Putamen (tissue), 1 donor: ENCODE measurements around the gene ATG9A.

ENCODE experiments used
- DNase-seq: peaks from one replicate; pipeline ENCODE4 v3.0.0-alpha.2; 2016; ENCODE audit warnings: low spot score

The ATG9A gene

DNA sequence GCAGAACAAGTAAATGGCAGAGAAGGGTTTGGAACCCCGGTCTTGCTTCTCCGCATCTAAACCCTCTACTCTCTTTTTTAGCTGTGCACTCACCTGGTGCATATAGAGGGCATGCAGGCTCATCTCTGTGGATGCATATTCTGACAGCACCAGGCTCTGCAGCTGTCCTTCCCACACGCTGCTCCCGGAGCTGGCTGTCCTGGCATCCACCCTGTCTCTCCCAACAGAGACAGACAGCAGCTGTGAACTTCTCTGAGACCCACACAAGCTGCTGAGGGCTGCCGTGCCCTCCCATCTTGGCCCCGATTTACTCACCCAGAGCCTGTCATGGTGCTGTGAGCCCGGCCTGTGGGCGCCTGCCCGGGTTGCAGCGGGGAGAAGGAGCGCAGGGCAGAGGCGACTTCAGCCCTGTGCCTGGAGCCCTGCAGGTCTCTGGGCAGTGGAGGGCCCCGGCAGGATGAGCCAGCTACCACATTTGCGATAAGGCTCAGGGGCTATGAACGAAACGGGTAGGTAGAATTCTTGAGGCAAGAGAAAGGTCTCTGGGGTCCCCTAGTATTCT, 7.4 kb downstream of the ATG9A start:
- DNase-seq = no peak

DNA sequence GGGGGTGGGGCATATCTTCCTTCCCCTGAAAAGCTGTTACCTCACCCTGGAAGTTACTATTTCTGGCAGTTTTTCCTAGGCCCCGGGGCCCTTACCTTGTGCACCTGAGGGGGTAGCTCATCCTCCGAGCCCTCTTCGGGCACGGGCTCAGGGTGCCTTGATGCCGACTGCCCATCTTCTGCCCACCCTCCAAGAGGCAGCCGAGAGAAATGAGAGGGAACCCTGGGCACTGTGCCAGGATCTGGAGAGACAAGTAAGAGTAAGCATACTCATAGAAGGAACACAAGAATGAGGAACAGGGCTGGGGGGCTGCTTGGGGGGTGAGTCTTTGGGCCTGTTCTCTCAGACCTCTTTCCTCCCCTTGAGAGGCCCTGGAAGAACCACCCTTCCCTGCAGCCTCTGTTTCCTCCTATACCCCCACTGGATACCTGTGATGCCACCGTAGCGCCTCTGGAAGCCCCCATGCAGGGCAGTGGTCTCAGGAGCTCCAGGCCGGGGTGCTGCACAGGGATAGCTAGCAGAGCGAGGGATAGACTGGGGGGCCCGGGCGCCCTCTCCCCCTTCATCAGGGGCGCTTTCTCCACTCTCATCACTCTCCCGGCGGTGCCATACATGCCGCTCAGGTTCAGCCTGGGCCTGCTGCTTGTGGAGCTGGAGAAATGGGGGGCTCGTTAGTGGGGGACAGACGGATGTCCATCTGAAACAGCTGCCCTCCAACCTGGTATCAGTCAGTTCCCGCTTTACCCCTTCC, 8.6 kb downstream of the ATG9A start:
- DNase-seq = no peak

DNA sequence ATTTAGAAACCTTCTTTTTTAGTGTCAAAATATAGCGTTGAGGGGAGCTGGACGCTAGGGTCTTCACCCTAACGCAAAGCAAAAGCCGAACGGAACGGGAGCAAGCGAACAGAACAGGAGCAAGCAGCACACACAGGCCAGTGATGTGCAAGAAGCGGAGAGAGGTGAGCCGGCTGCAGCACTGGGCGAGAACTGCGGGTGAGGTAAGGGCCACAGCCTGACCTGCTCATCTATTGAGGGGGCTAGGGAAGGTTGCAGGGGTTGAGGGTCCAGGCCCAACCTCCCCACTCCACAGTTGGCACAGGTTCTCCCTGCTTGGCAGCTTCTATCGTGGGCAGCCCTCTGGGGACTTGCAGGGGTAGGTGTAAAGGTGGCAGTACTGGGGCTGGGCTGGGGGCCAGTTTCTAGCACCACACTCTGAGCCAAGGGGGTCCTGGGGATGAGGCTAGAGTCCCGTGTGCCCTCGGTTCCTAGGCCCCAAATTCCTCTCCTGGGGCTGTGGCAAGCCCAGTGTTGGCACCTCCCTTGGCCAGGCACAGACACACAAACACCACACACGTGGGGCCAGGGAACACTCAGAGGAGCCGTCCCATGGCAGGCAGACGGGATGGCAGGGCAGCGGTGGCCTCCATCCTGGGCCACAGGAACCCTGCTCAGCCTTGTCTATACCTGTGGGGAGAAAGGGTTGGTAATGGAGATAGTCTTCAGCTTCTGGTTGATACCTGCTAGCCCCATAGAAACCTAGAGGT, 9.5 kb downstream of the ATG9A start:
- DNase-seq = no peak

DNA sequence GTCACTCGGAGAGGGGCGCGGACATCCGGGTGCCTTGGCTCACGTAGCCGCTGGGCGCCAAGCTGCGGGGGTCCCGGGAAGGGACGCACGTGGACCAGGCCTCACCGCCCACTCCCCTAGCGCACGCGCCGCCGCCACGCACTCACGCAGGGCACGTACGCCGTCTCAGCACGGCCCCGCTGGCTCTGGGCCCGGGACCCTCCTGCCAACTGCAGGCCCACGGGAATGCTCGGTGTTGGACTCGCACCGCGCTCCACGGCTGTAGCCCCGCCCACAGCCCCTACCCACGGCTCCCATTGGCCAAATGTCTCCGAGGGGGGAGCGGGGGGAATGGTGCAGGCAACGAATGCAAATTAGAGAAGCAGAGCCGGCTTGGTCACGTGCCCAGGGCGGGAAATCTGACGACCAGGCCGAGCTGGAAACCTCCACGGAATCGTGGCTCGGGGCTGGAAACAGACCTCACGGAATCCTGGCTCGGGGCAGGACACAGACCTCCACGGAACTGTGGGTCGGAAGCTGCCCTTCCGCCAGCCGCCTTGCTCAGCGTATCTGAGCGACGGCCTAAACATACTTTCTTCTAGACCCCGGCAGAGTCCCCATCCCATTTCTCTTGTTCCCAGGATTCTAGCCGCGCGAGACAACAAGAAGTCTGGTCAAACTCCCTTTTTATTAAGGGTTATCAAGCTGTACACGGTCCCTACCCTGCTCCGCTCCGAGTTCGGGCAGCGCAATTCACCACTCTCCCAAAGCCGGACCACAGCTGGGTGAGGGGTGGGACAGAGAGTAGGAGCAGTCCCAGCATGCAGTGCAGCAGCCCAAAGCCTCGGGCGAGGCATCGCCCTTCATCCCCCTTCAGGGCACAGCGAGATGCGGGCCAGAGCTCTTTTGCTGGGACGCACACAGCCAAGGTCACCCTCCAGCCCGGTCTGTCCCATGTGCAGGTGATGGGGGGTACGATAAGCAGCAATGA, 10.4 kb downstream of the ATG9A start, which contains the start of gene ABCB6:
TSS of gene ABCB6 (minus strand) at position 227 of the 970 bp plus-strand sequence. CDS start 285 bp downstream, outside the sequence.
- DNase-seq = peak; percentile 96

DNA sequence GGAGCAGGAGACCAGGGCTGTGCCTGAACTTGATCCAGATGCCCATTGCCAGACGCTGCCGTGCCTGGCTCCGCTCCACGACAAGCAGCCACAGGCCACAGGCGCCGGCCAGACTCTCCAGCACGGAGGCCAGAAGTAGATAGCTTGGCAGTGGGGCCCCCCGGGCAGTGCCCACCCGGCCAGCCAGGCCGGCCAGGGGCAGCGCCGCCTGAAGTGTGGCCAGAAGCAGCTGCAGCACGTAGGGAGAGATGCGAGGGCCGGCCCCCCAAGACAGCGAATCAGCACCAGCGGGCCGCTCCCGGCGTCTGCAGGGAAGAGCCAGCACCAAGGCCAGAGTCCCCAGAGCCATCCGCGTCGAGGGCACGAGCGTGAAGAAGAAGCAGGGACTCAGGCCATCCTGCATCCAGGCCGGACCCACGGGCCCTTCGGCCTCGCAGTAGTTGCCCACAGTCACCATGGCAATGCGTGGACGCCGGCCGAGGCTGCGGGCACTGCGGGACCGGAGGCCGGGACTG, 11.2 kb downstream of the ATG9A start:
- peak; percentile 55 for DNase-seq

DNA sequence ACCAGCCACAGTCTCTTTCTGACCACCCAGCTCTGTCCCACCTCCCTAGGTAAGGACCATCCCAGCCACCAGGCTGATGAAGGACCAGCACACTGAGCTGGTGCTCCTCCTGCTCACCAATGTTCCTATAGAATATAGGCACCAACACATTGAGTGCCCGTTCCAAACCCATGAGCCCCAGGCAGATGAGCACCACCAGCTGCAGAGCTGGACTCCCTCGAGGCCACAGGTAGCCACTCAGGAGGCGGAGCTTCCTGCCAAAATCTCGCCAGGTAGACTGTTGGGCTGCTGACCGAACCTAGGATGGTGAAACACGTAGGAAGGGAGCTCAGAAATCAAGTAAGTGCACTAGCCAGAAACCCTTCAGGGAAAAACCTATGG, 12.9 kb downstream of the ATG9A start:
- DNase-seq = no peak

DNA sequence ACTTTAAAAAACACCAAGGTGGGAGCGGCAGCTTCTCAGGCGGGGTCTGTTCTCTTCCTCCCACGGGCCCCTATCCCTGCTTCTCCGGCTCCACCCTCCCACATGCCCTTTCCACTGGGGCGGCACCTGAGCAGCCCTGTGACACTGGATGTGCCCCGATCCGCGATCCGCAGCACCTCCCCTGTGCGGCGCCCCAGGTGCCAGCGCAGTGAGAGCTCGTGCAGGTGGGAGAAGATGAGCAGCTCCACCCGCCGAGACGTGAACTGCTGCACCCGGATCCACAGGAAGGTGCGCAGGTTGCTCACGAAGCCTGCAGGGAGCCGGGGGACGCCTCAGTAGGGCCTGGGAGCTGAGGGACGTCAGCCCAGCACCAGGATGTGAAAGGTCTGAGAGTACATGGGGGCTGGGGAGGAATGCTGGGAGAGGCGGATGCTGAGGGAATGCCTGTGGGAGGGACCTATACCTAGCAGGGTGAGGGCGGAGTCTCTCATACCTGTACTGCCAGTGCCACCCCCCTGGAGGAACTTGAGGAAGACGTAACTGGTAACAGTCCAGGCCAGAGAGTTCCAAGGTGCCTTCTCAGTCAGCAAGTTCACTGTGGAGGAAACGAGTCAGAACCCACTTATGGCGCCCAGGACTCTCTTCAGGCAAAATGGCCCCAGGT, 13.4 kb downstream of the ATG9A start:
- DNase-seq = no peak

DNA sequence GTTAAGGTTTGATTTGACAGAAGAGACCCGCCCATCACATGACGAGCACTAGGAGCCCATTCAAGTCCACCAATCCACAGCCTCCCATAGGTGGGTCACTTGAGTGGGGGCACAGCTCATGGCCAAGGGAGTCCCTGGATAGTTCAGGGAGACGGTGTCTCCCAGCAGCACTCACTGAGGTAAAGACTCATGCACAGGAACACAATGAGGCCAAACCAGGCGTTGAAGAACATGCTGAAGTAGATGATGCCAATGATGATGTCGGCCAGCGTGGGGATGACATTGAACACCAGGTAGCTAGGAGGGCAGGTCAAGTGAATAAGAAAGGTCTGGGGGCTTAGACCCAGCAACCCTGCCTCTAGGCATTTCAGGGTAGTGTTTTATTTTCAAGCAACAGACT, 14.7 kb downstream of the ATG9A start:
- DNase-seq = no peak

DNA sequence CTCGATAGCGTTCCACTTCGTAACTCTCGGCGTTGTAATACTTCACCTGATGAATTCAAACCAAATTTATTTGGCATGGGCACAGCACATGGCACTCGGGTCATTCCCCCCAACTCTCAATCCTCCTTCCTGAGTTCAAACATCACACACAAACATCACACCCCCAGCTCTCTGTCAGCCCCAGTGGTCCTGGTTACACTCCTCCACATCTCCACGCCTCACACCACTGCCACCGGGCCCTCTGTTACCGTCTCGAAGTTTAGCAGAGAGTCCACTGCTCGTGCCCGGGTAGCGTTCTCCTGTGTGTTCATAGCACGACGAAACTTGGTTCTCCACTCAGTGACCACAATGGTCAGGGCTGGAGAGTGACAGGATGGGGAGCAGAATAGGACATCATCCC, 15.3 kb downstream of the ATG9A start:
- no peak for DNase-seq

DNA sequence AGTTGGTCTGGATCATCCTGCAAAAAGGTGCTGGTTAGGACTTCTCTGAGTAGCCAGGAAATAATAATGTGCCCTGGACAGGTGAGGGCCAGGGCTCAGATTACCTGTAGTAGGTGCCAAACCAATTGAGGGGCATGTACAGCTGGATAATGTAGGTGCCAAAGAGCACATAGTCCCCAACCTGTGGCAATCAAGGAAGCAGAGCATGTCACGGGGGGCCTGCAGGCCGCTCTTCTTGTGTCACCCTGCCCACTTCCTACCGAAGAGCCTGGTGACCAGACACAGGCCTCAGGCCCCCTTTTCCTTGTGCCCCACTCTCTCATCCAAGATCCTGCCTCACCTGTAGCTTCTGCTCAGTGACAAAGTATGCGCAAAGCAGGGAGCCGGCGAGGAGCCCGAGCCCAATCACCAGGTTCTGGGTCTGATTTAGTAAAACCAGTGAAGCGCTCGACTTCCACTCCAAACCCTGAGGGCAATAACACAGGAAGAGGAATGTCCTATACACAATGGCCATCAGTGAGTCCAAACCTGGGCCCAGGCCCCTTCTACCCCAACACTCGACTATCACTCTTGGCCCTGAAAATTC, 15.9 kb downstream of the ATG9A start:
- DNase-seq = no peak

DNA sequence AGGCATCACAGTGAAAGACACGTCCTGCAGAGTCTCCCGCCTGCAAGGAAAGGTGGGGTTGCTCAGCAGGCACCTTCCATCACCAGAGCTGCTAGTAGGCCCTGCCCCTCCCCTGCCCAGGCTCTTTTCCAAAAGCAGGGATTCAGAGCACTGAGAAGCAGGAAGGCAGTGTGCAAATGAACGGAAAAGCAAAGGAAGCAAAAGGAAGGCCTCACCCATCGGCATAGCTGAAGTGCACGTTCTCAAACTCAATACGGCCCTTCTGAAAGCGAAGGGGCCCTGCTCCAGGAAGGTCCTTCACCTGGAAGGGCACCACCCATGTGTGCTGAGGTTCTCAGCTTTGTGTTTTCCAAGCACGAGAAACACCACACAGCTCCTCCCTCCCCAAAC, 16.4 kb downstream of the ATG9A start:
- no peak for DNase-seq

DNA sequence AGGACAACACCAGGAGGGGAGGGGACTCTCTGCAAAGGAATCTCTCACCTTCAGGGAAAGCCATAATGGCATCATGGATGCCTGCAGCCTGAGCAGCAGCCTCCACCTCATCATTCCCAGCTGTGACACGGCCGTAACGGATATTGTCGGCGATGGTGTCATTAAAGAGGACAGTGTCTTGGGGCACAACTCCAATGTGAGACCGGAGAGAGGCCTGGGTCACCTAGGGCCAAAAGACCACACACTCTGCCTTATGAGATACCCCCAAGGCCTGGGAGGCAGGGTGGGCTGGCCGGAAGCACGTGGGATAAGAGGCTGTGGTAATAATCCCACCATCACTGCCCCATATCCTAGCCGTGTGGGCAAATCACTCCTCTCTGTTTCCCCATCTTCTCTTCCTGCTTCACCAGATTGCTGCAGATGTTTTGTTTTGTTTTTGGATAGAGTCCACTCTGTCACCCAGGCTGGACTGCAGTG, 18.5 kb downstream of the ATG9A start:
- no peak for DNase-seq

DNA sequence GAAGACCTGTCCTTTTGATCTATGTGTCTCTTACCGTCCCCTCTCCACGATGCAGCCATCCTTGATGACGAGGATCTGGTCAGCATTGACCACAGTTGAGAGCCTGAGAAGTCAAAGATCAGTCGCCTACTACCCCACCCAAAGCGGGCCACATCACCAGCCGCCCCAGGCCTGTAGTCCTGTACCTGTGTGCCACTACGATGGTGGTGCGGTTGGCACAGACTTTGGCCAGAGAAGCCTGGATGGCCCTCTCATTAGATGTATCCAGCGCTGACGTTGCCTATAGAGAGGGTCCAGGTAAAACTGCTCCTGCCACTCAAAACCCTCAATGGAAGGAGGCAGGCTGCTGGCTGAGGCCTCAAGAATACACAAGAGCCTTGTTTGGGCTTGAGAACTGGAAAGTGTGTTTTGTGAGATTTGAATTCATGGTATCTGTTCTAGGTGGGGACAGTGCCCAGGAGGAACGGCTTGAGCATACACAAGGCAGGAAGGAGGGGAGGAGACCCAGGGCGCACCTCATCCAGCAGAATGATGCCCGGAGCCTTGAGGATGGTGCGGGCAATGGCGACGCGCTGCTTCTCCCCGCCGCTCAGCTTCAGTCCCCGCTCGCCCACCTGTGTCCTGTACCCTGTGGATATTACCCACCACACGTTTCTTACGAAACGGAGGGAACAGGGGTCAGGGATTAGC, 19.1 kb downstream of the ATG9A start:
- DNase-seq = no peak

DNA sequence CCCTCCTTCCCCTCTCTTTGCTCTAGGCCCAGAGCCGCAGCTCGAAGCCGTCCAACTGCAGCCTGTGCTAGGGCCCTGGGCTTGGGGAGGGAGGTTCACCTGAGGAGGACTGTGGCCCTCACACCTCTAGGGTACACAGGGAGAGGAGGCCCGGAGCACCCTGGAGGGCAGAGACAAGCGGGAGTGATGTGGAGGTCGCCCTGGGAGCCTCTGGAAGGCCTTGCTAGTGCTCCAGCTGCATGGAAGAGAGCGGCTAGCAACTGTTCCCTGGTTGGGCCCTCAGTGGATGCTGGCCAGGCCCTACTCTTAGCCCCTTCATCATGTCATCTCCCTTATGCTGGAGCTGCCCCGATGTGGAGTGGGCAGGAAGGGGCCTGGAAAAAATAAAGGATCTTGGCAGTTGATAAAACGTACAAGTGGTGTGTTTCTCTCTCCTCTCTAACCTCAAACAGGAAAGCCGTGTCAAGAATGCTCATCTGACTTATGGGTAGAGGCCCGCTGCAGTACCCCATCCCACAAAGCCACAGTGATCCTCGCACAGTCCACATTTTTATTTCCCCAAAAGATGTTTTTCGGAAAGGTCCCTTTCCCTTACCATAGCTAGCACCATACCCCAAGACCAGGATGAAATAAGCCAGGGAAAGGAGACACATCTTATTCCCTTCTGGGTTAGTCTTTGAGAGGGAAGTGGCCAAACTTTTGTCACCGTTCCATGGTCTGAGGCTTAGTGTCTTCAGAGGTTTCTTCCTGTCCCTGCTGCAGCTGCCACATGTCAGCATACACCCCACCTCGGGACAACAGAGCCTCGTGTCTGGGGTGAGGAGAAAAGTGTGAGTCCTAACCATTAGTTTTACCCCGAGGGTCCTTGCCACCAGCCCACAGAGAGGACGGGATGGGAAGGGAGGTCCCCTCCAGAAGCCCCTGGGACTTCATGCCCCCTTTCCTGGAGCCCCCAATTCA, 19.9 kb downstream of the ATG9A start:
- no peak for DNase-seq

DNA sequence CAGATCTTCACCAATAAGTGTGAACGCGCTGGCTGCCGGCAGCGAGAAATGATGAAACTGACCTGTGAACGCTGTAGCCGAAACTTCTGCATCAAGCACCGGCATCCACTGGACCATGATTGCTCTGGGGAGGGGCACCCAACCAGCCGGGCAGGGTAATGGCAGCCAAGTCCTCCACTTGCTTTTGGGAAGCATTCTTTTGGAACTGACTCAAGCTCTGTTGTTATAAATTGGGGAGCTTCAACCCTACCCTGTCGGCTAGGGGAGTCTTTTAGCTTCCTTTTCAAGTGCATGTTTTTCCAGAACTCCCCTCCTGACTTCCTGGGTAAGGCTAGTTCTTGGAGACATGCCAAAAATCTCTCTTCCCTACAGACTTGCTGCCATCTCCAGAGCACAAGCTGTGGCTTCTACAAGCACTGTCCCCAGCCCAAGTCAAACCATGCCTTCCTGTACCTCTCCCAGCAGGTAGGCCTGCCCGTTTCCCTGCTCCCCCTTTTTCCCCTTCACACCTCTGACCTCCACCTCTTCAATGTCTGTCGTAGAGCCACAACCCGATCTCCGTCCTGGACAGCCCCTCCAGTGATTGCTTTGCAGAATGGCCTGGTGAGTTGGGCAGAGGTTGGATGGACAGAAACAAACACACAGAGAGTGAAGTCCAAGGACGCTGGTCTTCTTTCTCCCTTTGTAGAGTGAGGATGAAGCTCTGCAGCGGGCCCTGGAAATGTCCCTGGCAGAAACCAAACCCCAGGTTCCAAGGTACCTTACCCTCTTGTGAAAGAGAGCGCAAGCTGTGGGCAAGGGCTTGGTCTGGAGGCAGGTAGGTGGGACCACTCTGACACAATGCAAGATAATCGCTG, 21.3 kb downstream of the ATG9A start:
- no peak for DNase-seq

DNA sequence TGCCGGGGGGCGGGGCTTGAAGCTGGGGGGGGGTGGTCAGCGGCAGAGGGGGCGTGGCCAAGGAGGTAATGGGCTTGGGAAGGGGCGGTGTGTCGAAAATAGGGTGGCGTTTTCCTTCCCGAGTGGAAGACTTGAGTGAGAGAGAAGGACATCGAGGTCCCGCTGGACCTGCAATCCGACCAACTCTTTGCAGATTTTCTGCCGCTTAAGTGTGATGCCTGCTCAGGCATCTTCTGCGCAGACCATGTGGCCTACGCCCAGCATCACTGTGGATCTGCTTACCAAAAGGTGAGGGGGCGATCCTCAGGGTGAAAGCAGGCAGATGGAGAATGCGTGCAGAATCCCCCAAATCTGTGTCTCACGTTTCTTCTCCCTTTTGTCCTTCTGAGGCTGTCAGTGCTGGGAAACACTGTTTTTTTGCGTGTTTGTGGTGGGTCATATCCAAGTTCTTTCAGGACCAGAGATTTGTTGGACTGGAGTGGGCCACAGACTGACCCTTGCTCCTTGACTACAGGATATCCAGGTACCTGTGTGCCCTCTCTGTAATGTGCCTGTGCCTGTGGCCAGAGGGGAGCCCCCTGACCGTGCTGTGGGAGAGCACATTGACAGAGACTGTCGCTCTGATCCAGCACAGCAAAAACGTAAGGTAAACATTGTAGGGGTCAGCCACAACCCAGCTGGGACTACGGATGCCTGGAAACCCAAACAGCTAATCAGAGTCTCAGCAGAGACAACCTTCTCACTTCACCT, 22.1 kb downstream of the ATG9A start:
- no peak for DNase-seq
